ENCODE results near the gene SLC44A5. TPM values are rescaled to one million over a fixed set of nuclear protein-coding genes. Genes with fewer than 3 reads are reported as not detected.

Gene SLC44A5
- total RNA-seq, 1 experiment from 2014 or later, result 2.4 TPM

- no peaks in the 10 kb centered on the region for H3K79me1 ChIP-seq (ENCODE audit: insufficient read depth, low read depth, low read length, poor library complexity, severe bottlenecking)
- H2AFZ ChIP-seq (ENCODE audit: low read length), result no peak overlapping the region
- H4K8ac ChIP-seq (replicated peaks; ENCODE audit: insufficient read length, low read depth, low read length), result no peak overlapping the region
- no peaks in the 10 kb centered on the region for H3K9me3 ChIP-seq (ENCODE audit: control insufficient read depth, low read depth, low read length)
- Mint-ChIP-seq H3K9me3 (no peaks in the 10 kb centered on the region), H3K4me3 (no peak overlapping the region), H3K27me3 (ENCODE audit: low read depth) (no peaks in the 10 kb centered on the region), H3K4me1 (peaks cover 8 to 9% of the 10 kb centered on the region in 2 experiments; a peak in 3 of 4 replicates), H3K36me3 (ENCODE audit: insufficient read depth in 1 of 3, low read depth in 3 of 3) (no peaks in the 10 kb centered on the region), H3K27ac (no peak overlapping the region)
- H3K9ac ChIP-seq (ENCODE audit: extremely low read depth, insufficient read length, low read length), result no peak overlapping the region
- no peak overlapping the region for H4K91ac ChIP-seq (ENCODE audit: insufficient read length, low read depth, low read length)
- no peak overlapping the region for H3K4me2 ChIP-seq (ENCODE audit: insufficient read depth, insufficient read length, low read length)
- DNase-seq, result no peak
- no peak overlapping the region for H3K18ac ChIP-seq (ENCODE audit: insufficient read length, low read depth, low read length)
- no peak overlapping the region for H2BK20ac ChIP-seq (ENCODE audit: low read depth, low read length, poor library complexity, severe bottlenecking)
- no peak for TF ChIP-seq CTCF (conservative IDR thresholded peaks at IDR 0.05)
- no peak overlapping the region for H3K56ac ChIP-seq (ENCODE audit: insufficient read length, low read depth, low read length)
- H3K4me1 ChIP-seq (ENCODE audit: insufficient read depth, low read length), result no peaks in the 10 kb centered on the region
- H3K79me2 ChIP-seq (ENCODE audit: insufficient read depth, low read length), result no peaks in the 10 kb centered on the region
- no peak overlapping the region for H2BK15ac ChIP-seq (ENCODE audit: low read depth, low read length)
- no peak overlapping the region for H3T11ph ChIP-seq (ENCODE audit: low read length)
- no peak overlapping the region for H3K4ac ChIP-seq (ENCODE audit: low read depth, low read length)
- H4K5ac ChIP-seq (ENCODE audit: insufficient read length, low read depth, low read length), result no peak overlapping the region
- no peaks in the 10 kb centered on the region for H3K23me2 ChIP-seq (ENCODE audit: insufficient read length, low read depth, low read length, poor library complexity, severe bottlenecking)
- H2AK5ac ChIP-seq (ENCODE audit: insufficient read length, low read length), result no peak overlapping the region
- H3K23ac ChIP-seq (ENCODE audit: insufficient read length, low read depth, low read length), result no peak overlapping the region
- H3K27me3 ChIP-seq (ENCODE audit: insufficient read depth, low read length), result no peaks in the 10 kb centered on the region
- H3K27ac ChIP-seq (ENCODE audit: insufficient read length, low read depth, low read length), result no peak overlapping the region
- H2BK12ac ChIP-seq (ENCODE audit: insufficient read length, low read depth, low read length), result no peak overlapping the region
- no peaks in the 10 kb centered on the region for H4K20me1 ChIP-seq (ENCODE audit: control insufficient read depth, insufficient read depth, insufficient read length)
- no peak overlapping the region for H2BK120ac ChIP-seq (ENCODE audit: low read depth, low read length, poor library complexity, severe bottlenecking)
- no peak overlapping the region for H2BK5ac ChIP-seq (ENCODE audit: insufficient read length, low read length)
- H3K14ac ChIP-seq (ENCODE audit: insufficient read depth, low read length), result no peak overlapping the region
- WGBS (ENCODE audit: extremely low coverage, insufficient read length, low lambda C conversion rate), result no CpG with 5 or more reads among the region's 2 CpGs
Observed at GRCh38 chr1:75531570-75531969, 79.3 kb downstream of the SLC44A5 start.
